SK-N-SH treated with all-trans-retinoic acid at 6 μM for 48 hours (cell line): ENCODE measurements around the gene PDLIM7.

ENCODE experiments used
- ATAC-seq: fragments of 200-7000 bp; cut with Tn5 transposase; 3 replicates; pipeline ENCODE4 v1.9.1; 2020; ENCODE audit warnings: mild to moderate bottlenecking, moderate library complexity
- ARNTL ChIP-seq: fragments of 450-650 bp; formaldehyde crosslinking; IDR thresholded peaks from 2 replicates; pipeline ENCODE4 v1.5.0; 2020; ENCODE audit warnings: low read depth, mild to moderate bottlenecking, moderate library complexity, borderline replicate concordance
- CREB5 ChIP-seq: fragments of 250-450 bp; sonication (Bioruptor Pico); IDR thresholded peaks from 2 replicates; pipeline ENCODE4 v1.5.1; 2020; ENCODE audit warnings: low read depth, mild to moderate bottlenecking, moderate library complexity
- CSDC2 ChIP-seq: fragments of 250-450 bp; sonication (Bioruptor Pico); IDR thresholded peaks from 2 replicates; pipeline ENCODE4 v1.5.0; 2020; ENCODE audit warnings: mild to moderate bottlenecking, moderate library complexity
- ESRRG ChIP-seq: fragments of 250-450 bp; sonication (Bioruptor Pico); IDR thresholded peaks from 2 replicates; pipeline ENCODE4 v1.6.1; 2021; ENCODE audit warnings: mild to moderate bottlenecking
- GLIS3 ChIP-seq: fragments of 250-450 bp; sonication (Bioruptor Pico); IDR thresholded peaks from 2 replicates; pipeline ENCODE4 v1.5.0; 2020; ENCODE audit warnings: mild to moderate bottlenecking, moderate library complexity
- ISL1 ChIP-seq: fragments of 250-450 bp; sonication (Bioruptor Pico); IDR thresholded peaks from 2 replicates; pipeline ENCODE4 v2.1.2; 2022; ENCODE audit warnings: mild to moderate bottlenecking, moderate library complexity
- OSR1 ChIP-seq: fragments of 250-450 bp; sonication (Bioruptor Pico); IDR thresholded peaks from 2 replicates; pipeline ENCODE4 v1.8.0; 2022; ENCODE audit warnings: moderate library complexity, mild to moderate bottlenecking, inconsistent platforms
- PPARA ChIP-seq: fragments of 250-450 bp; sonication (Bioruptor Pico); IDR thresholded peaks from 2 replicates; pipeline ENCODE4 v1.5.0; 2020; ENCODE audit warnings: mild to moderate bottlenecking, borderline replicate concordance
- RARB ChIP-seq: fragments of 250-450 bp; sonication (Bioruptor Pico); IDR thresholded peaks from 2 replicates; pipeline ENCODE4 v1.8.0; 2021; ENCODE audit warnings: mild to moderate bottlenecking, moderate library complexity
- SNAI2 ChIP-seq: fragments of 250-450 bp; sonication (Bioruptor Pico); IDR thresholded peaks from 2 replicates; pipeline ENCODE4 v1.5.0; 2020; ENCODE audit warnings: mild to moderate bottlenecking, moderate library complexity
- TCF4 ChIP-seq: fragments of 250-450 bp; sonication (Bioruptor Pico); IDR thresholded peaks from 2 replicates; pipeline ENCODE4 v1.8.0; 2021; ENCODE audit warnings: mild to moderate bottlenecking, moderate library complexity, borderline replicate concordance
- TOX ChIP-seq: fragments of 250-450 bp; sonication (Bioruptor Pico); IDR thresholded peaks from 2 replicates; pipeline ENCODE4 v1.8.0; 2021; ENCODE audit warnings: mild to moderate bottlenecking, moderate library complexity, borderline replicate concordance
- ZC3H10 ChIP-seq: fragments of 250-450 bp; sonication (Bioruptor Pico); IDR thresholded peaks from 2 replicates; pipeline ENCODE4 v1.5.1; 2021; ENCODE audit warnings: mild to moderate bottlenecking, moderate library complexity
- ZFP30 ChIP-seq: fragments of 450-650 bp; formaldehyde crosslinking; IDR thresholded peaks from 2 replicates; pipeline ENCODE4 v1.5.0; 2022; ENCODE audit warnings: mild to moderate bottlenecking, moderate library complexity
- ZNF565 ChIP-seq: fragments of 450-650 bp; formaldehyde crosslinking; conservative IDR thresholded peaks from 2 replicates; pipeline ENCODE4 v1.5.0; 2020; ENCODE audit warnings: low read depth, mild to moderate bottlenecking, moderate library complexity
- ZNF70 ChIP-seq: fragments of 450-650 bp; formaldehyde crosslinking; IDR thresholded peaks from 2 replicates; pipeline ENCODE4 v1.5.0; 2020; ENCODE audit warnings: mild to moderate bottlenecking, moderate library complexity
- TF ChIP-seq, protein P1 (sequence below): fragments of 250-450 bp; sonication (Bioruptor Pico); IDR thresholded peaks from 2 replicates; pipeline ENCODE4 v1.8.0; 2020; ENCODE audit warnings: mild to moderate bottlenecking, moderate library complexity, borderline replicate concordance
- TF ChIP-seq, protein P2 (sequence below): fragments of 250-450 bp; sonication (Bioruptor Pico); IDR thresholded peaks from 2 replicates; pipeline ENCODE4 v1.8.0; 2021; ENCODE audit warnings: low read depth, mild to moderate bottlenecking, moderate library complexity, borderline replicate concordance
- TF ChIP-seq, protein P3 (sequence below): fragments of 250-450 bp; sonication (Bioruptor Pico); IDR thresholded peaks from 2 replicates; pipeline ENCODE4 v1.5.0; 2020; ENCODE audit warnings: mild to moderate bottlenecking, moderate library complexity
- TF ChIP-seq, protein P4 (sequence below): fragments of 250-450 bp; sonication (Bioruptor Pico); IDR thresholded peaks from 2 replicates; pipeline ENCODE4 v1.5.1; 2021; ENCODE audit warnings: mild to moderate bottlenecking, moderate library complexity

Gene PDLIM7

DNA sequence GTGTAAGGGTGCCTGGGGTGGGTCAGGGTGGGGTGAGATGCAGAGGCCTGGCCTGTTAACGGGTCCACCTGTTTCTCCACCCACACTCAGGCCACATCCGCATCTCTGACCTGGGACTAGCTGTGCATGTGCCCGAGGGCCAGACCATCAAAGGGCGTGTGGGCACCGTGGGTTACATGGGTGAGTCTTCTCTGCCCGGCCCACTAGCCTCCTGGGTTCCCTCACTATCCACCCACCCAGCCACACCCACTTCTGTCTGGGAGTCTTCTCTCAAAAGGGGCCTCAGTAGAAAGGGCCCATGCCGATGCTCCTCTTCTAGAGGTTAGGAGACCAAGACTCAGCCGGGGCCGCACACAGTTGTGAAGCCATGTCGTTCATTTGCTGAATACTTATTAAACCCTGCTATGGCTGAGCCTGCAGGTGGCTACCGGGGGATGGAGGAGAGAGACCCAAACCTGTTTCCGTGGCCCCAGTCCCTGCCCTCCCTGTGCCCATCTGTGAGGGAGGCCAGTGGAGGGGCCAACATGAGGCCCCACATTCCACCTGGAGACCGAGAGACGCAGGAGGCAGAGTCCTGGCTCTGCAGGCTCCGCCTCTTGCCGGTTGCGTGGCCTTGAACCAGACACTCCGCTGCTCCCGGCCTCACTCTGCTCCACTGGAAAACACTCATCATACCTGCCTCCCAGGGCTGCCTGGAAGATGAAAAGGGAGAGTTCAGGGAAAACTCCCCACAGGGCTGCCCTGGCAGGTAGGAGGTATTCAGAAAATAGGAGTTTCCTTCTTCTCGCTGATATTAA lies 62.3 kb downstream of the PDLIM7 start:
- no peak for TF ChIP-seq CREB5
- no peak for TF ChIP-seq PPARA (CRISPR knock-in tag)
- no peak for TF ChIP-seq OSR1 (CRISPR knock-in tag)
- TF ChIP-seq TOX (CRISPR knock-in tag): no peak
- TF ChIP-seq, protein P1, sequence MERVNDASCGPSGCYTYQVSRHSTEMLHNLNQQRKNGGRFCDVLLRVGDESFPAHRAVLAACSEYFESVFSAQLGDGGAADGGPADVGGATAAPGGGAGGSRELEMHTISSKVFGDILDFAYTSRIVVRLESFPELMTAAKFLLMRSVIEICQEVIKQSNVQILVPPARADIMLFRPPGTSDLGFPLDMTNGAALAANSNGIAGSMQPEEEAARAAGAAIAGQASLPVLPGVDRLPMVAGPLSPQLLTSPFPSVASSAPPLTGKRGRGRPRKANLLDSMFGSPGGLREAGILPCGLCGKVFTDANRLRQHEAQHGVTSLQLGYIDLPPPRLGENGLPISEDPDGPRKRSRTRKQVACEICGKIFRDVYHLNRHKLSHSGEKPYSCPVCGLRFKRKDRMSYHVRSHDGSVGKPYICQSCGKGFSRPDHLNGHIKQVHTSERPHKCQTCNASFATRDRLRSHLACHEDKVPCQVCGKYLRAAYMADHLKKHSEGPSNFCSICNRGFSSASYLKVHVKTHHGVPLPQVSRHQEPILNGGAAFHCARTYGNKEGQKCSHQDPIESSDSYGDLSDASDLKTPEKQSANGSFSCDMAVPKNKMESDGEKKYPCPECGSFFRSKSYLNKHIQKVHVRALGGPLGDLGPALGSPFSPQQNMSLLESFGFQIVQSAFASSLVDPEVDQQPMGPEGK: no peak
- no peak for TF ChIP-seq ZNF70 (CRISPR knock-in tag)
- no peak for TF ChIP-seq RARB
- TF ChIP-seq GLIS3 (CRISPR knock-in tag): no peak
- TF ChIP-seq SNAI2 (CRISPR knock-in tag): no peak
- TF ChIP-seq ISL1 (CRISPR knock-in tag): no peak
- no peak for TF ChIP-seq TCF4 (CRISPR knock-in tag)
- no peak for TF ChIP-seq CSDC2
- TF ChIP-seq ZFP30 (CRISPR knock-in tag): no peak
- no peak for ATAC-seq

DNA sequence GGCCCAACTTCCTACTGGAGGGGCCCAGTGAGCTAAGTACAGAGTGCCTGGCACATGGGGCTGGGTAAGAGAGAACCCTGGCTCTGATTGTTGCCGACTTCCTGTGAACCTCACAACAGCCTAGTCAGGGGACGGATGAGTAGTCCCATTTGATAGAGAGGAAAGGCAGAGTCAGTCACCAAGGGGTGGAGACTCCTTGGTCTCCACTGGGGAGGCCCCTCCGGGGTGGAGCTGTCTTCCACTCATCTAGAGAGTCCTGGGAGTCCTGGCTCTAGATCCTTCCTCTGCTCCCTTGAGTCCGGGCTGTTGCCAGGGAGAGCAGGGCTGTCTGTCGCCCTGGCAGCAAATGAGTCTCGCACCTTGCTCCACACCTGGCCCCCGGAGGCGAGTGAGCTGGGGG lies 63.0 kb downstream of the PDLIM7 start:
- ATAC-seq: 0 out of 3 replicates have a peak, but pooled peaks have one; percentile 4
- TF ChIP-seq, protein P2, sequence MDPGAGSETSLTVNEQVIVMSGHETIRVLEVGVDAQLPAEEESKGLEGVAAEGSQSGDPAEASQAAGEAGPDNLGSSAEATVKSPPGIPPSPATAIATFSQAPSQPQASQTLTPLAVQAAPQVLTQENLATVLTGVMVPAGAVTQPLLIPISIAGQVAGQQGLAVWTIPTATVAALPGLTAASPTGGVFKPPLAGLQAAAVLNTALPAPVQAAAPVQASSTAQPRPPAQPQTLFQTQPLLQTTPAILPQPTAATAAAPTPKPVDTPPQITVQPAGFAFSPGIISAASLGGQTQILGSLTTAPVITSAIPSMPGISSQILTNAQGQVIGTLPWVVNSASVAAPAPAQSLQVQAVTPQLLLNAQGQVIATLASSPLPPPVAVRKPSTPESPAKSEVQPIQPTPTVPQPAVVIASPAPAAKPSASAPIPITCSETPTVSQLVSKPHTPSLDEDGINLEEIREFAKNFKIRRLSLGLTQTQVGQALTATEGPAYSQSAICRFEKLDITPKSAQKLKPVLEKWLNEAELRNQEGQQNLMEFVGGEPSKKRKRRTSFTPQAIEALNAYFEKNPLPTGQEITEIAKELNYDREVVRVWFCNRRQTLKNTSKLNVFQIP (CRISPR knock-in tag): no peak
- TF ChIP-seq CSDC2: no peak
- no peak for TF ChIP-seq ESRRG (CRISPR knock-in tag)
- TF ChIP-seq PPARA (CRISPR knock-in tag): no peak
- no peak for TF ChIP-seq ARNTL (CRISPR knock-in tag)
- TF ChIP-seq, protein P3, sequence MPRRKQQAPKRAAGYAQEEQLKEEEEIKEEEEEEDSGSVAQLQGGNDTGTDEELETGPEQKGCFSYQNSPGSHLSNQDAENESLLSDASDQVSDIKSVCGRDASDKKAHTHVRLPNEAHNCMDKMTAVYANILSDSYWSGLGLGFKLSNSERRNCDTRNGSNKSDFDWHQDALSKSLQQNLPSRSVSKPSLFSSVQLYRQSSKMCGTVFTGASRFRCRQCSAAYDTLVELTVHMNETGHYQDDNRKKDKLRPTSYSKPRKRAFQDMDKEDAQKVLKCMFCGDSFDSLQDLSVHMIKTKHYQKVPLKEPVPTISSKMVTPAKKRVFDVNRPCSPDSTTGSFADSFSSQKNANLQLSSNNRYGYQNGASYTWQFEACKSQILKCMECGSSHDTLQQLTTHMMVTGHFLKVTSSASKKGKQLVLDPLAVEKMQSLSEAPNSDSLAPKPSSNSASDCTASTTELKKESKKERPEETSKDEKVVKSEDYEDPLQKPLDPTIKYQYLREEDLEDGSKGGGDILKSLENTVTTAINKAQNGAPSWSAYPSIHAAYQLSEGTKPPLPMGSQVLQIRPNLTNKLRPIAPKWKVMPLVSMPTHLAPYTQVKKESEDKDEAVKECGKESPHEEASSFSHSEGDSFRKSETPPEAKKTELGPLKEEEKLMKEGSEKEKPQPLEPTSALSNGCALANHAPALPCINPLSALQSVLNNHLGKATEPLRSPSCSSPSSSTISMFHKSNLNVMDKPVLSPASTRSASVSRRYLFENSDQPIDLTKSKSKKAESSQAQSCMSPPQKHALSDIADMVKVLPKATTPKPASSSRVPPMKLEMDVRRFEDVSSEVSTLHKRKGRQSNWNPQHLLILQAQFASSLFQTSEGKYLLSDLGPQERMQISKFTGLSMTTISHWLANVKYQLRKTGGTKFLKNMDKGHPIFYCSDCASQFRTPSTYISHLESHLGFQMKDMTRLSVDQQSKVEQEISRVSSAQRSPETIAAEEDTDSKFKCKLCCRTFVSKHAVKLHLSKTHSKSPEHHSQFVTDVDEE (CRISPR knock-in tag): no peak
- no peak for TF ChIP-seq OSR1 (CRISPR knock-in tag)
- no peak for TF ChIP-seq TOX (CRISPR knock-in tag)
- no peak for TF ChIP-seq CREB5
- no peak for TF ChIP-seq ZNF565 (CRISPR knock-in tag)
- no peak for TF ChIP-seq ZC3H10
- no peak for TF ChIP-seq TCF4 (CRISPR knock-in tag)
- TF ChIP-seq ZNF70 (CRISPR knock-in tag): no peak
- no peak for TF ChIP-seq GLIS3 (CRISPR knock-in tag)
- TF ChIP-seq ISL1 (CRISPR knock-in tag): no peak
- TF ChIP-seq, protein P4, sequence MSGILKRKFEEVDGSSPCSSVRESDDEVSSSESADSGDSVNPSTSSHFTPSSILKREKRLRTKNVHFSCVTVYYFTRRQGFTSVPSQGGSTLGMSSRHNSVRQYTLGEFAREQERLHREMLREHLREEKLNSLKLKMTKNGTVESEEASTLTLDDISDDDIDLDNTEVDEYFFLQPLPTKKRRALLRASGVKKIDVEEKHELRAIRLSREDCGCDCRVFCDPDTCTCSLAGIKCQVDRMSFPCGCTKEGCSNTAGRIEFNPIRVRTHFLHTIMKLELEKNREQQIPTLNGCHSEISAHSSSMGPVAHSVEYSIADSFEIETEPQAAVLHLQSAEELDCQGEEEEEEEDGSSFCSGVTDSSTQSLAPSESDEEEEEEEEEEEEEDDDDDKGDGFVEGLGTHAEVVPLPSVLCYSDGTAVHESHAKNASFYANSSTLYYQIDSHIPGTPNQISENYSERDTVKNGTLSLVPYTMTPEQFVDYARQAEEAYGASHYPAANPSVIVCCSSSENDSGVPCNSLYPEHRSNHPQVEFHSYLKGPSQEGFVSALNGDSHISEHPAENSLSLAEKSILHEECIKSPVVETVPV (CRISPR knock-in tag): no peak
- TF ChIP-seq, protein P1: no peak
